Activated T-cell treated with anti-CD3 and anti-CD28 coated beads, Interleukin-2, amount 50 U/mL, for 72 hours (primary cell): ENCODE measurements around the gene STAB1. TPM values are rescaled to one million over a fixed set of nuclear protein-coding genes. Genes with fewer than 3 reads are reported as not detected.

Experiments
- ATAC-seq, 2 donors: fragments of 150-1000 bp; cut with Tn5 transposase; replicated peaks in 1 of 2; 2 replicates each; pipeline ENCODE4 v1.10.0; 2021; ENCODE audit warnings: moderate library complexity in 2 of 2, mild to moderate bottlenecking in 1 of 2
- DNase-seq, 2 donors: peaks; one replicate each; pipeline ENCODE4 v3.0.0; 2021 to 2022; ENCODE audit warnings: mixed read lengths in 1 of 2
- H3K27ac Mint-ChIP-seq: one replicate; pipeline ENCODE4 v1.8.0; 2022; ENCODE audit warnings: mild to moderate bottlenecking, moderate library complexity, mixed read lengths
- H3K27me3 Mint-ChIP-seq: one replicate; pipeline ENCODE4 v1.8.0; 2022; ENCODE audit warnings: low read depth, mixed read lengths
- H3K36me3 Mint-ChIP-seq, 2 donors: one replicate each; pipeline ENCODE4 v1.8.0; 2022; ENCODE audit warnings: mixed read lengths in 2 of 2, mild to moderate bottlenecking in 1 of 2; ENCODE audit not compliant: insufficient read depth in 2 of 2
- H3K4me1 Mint-ChIP-seq: one replicate; pipeline ENCODE4 v1.8.0; 2022; ENCODE audit warnings: low read depth, mixed read lengths
- H3K4me3 Mint-ChIP-seq, 2 donors: one replicate each; pipeline ENCODE4 v1.8.0; 2022; ENCODE audit warnings: mild to moderate bottlenecking in 2 of 2, mixed read lengths in 2 of 2, moderate library complexity in 2 of 2
- H3K9me3 Mint-ChIP-seq, 2 donors: one replicate each; pipeline ENCODE4 v1.8.0; 2022; ENCODE audit warnings: mixed read lengths in 2 of 2
- total RNA-seq, 2 donors: library from RNA; stranded (reverse); gene quantifications; one replicate each; pipeline ENCODE4 v1.2.3, GENCODE V29; 2022

STAB1 gene
- total RNA-seq, 2 donors from 2014 or later, result 0.12 to 0.19 TPM

GRCh38 chr3:52454250-52454937 lies 40.7 kb upstream of the STAB1 start:
- DNase-seq (no peak), ATAC-seq (no peak)
- Mint-ChIP-seq H3K4me1 (peaks cover 32% of the 10 kb centered on the region), H3K4me3 (peak overlapping the region; percentile 90 to 95), H3K27me3 (no peaks in the 10 kb centered on the region), H3K9me3 (no peaks in the 10 kb centered on the region), H3K36me3 (peaks cover 2 to 9% of the 10 kb centered on the region in 2 donors), H3K27ac (peak overlapping the region; percentile 83)

DNA sequence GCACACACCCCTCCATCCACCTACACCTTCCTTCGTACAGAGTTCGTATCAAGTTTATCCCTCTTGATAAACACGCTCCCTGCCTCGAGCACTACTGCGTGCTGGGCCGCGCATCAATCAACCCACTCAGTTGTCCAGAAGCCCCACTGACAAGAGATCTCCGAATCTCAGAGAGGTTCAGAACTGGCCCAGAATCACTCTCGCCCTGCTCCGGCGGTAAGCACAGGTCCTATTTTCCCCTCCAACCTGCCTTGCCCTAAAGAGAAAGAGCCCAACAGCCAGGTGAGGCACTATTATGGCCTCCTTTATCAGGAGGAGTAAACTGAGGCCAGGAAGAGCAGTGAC lies 40.2 kb upstream of the STAB1 start:
- Mint-ChIP-seq H3K9me3 (no peaks in the 10 kb centered on the region), H3K27me3 (no peaks in the 10 kb centered on the region), H3K4me3 (peak overlapping the region; percentile 90 to 95), H3K27ac (peak overlapping the region; percentile 83), H3K36me3 (peaks cover 2 to 9% of the 10 kb centered on the region in 2 donors), H3K4me1 (peaks cover 32% of the 10 kb centered on the region)
- no peak for DNase-seq
- peak; percentile 5 to 14 for ATAC-seq

DNA sequence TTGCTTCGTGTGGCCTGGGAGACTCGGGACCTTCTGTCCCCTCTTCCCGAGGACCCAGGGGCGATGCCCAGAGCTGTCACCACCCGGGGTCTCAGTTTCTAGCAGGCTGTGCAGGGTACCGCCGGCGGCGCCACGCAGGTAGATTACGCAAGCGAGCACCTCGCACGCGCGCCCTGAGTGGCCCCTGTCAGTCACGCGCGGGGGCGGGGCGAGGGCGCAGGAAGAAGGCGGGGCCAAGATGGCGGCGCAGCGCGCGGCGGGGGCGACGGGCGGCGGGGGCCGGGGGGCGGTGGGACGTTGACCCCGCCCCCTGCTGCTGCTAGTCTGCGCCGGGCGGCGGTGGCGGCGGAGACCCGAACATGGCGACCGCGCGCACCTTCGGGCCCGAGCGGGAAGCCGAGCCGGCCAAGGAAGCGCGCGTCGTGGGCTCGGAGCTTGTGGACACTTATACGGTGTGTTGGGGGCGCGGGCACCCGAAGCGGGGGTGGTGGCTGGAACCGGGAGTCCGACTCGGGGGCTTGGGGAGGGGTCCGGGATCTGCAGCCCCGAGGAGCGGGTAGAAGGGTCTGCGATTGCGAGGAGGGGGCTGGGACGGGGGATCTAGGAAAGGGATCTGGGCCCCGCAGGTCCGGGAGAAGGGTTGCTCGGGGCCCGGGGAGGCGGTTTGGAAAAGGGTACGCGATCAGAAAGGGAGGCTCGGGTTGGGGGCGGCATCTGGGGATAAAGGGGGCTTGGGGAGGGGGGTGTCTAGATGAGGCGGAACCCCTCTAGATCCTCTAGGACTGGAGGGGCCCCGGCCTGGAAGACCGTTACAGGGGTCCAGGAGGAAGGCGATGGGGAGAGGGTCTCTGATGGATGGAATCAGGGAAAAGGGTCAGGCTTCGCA lies 39.6 kb upstream of the STAB1 start, which contains the start of gene NISCH:
NISCH (plus strand) TSS at position 322 of the 886 bp plus-strand sequence; CDS start at position 360, 38 bp downstream.
- no peaks in the 10 kb centered on the region for H3K9me3 Mint-ChIP-seq
- ATAC-seq, result peak; percentile 94 to 96
- peak within 1 kb of the TSS; percentile 90 to 95 for H3K4me3 Mint-ChIP-seq
- peaks cover 32% of the 10 kb centered on the region for H3K4me1 Mint-ChIP-seq
- peak within 1 kb of the TSS; percentile 85 for H3K27ac Mint-ChIP-seq
- H3K27me3 Mint-ChIP-seq, result no peaks in the 10 kb centered on the region
- peak; percentile 98 to 99 for DNase-seq
- H3K36me3 Mint-ChIP-seq, result peaks cover 2 to 9% of the 10 kb centered on the region in 2 donors

DNA sequence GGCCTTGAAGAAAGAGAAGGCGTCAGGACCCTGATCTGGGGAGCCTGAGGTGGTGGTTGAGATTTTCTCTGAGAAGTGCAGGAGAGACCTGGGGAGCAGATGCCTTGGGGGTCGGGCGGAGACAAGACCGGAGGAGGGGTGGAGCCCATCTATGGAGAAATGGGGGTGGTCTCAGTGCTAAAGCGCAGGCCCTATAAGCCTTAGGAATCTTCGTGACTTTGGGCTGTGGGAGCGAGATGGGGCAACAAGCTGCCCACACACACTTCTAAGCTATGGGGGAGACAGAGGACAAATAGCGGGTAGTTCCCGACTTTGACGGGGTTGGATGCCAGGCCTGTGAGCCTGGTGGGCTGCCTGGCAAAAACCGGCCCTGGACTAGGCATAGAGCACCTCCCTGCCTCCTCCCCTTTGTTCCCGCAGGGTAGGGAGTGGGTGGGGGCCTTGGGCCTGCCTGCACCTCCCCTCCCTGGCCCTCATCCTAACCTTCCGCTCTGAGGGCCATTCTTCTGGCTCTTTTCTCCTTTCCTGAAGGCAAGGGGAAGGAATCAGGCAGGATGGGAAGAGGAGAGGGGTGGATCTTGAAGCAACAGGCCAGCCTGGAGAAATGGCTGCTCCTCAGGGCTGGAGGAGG lies 38.9 kb upstream of the STAB1 start:
- Mint-ChIP-seq H3K9me3 (no peaks in the 10 kb centered on the region), H3K27me3 (no peaks in the 10 kb centered on the region), H3K36me3 (peaks cover 4 to 14% of the 10 kb centered on the region in 2 donors), H3K27ac (peak overlapping the region; percentile 85), H3K4me3 (peak overlapping the region; percentile 90 to 95), H3K4me1 (peaks cover 32% of the 10 kb centered on the region)
- no peak for ATAC-seq
- no peak for DNase-seq

DNA sequence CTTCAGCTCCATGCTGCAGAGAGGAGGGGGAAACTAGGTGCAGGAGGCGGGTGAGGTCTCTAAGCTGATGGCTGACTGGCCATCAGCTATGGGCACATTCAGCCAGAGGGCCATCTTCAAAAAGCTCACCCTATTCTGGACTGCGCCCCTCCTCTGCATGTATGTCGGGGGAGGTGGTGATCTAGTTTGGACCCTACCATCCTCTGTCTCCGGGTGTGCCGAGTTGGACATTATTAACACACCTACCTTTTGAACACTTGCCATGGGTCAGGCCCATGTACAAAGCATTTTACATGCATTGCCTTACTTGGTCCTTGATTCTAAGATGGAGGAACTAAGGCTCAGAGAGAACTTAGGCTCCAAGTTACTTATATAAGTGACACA lies 38.3 kb upstream of the STAB1 start:
- Mint-ChIP-seq H3K36me3 (peaks cover 4 to 14% of the 10 kb centered on the region in 2 donors), H3K4me1 (peaks cover 32% of the 10 kb centered on the region), H3K27me3 (no peaks in the 10 kb centered on the region), H3K9me3 (no peaks in the 10 kb centered on the region), H3K27ac (peak overlapping the region; percentile 66), H3K4me3 (peak overlapping the region; percentile 90 to 95)
- DNase-seq, result no peak
- ATAC-seq, result no peak

DNA sequence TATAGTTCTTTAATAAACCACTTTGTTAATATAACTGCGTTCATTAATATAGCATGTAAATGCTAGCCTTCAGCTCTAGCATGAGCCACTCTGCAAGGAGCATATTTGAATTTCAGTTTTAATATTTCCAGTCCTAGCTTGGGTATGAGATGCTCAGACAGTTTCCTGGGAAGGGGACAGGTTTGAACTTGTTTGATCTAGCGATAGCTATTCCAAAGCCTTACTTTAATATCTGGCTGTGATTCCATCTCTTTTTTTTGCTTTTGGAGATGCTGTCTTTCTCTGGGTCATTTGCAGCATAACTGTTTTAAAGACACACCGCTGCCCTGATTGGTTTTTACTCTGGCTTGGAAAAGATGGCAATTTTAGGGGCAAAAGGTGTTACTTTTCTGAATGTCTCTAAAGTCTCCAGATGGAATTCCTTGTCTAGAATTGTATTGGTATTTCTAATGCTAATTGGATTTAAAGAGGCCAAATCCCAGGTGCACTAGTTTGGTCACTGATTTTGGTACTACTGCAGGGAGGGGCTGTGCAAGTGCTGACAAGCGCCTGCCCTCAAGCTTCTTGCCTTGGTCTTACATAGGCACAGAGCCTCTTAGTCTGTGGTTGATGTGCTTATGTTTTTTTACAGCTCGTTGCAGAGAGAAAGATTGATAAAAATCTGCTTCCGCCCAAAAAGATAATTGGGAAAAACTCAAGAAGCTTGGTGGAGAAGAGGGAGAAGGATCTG lies 36.9 kb upstream of the STAB1 start:
- peaks cover 32% of the 10 kb centered on the region for H3K4me1 Mint-ChIP-seq
- H3K4me3 Mint-ChIP-seq, result no peak overlapping the region
- peak overlapping the region; percentile 82 for H3K27ac Mint-ChIP-seq
- no peak for ATAC-seq
- no peaks in the 10 kb centered on the region for H3K27me3 Mint-ChIP-seq
- DNase-seq, result no peak
- no peaks in the 10 kb centered on the region for H3K9me3 Mint-ChIP-seq
- peaks cover 4 to 14% of the 10 kb centered on the region in 2 donors for H3K36me3 Mint-ChIP-seq

- H3K9me3 Mint-ChIP-seq, result no peaks in the 10 kb centered on the region
- H3K27ac Mint-ChIP-seq, result no peak overlapping the region
- no peaks in the 10 kb centered on the region for H3K27me3 Mint-ChIP-seq
- H3K36me3 Mint-ChIP-seq, result peaks cover 4 to 14% of the 10 kb centered on the region in 2 donors
- H3K4me1 Mint-ChIP-seq, result peaks cover 27% of the 10 kb centered on the region
- DNase-seq, result no peak
- H3K4me3 Mint-ChIP-seq, result no peak overlapping the region
- ATAC-seq, result no peak
Measured at GRCh38 chr3:52458770-52459545, 36.2 kb upstream of the STAB1 start.

DNA sequence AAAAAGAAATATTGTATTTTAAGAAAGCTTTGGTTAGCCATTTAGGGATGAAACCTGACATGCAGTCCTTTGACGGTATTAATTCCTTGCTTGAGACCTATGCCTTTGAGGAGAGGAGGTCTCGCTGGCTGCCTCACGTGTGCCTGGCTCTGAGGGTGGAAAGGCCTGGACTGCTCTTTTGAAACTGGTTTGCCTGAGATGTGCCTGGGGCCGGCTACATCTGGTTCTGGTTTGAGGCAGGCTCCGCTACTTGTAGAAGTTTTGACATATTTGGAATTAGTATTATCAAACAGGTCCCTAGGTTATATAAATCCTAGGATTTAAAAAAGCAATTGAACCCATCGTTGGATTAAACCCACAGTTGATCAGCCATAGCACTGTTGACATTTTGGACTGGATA lies 33.3 kb upstream of the STAB1 start:
- H3K27ac Mint-ChIP-seq, result no peak overlapping the region
- peaks cover 2 to 11% of the 10 kb centered on the region in 2 donors for H3K36me3 Mint-ChIP-seq
- no peak overlapping the region for H3K4me3 Mint-ChIP-seq
- no peak for DNase-seq
- no peaks in the 10 kb centered on the region for H3K9me3 Mint-ChIP-seq
- H3K27me3 Mint-ChIP-seq, result no peaks in the 10 kb centered on the region
- ATAC-seq, result no peak
- peaks cover 7% of the 10 kb centered on the region for H3K4me1 Mint-ChIP-seq

DNA sequence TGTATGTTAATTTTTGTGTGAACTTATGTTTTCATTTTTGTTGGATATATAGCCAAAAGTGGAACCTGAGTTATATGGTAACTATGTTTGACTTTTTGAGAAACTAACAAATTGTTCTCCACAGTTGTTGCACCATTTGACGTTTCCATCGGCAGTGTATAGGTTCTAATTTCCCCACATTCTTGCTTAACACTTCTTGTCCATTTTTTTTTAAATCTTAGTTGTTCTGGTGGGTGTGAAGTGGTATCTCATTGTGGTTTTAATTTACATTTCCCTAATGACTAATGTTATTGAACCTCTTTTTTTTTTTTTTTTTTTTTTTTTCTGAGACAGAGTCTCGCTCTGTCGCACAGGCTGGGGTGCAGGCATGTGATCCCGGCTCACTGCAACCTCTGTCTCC lies 31.7 kb upstream of the STAB1 start:
- no peak for DNase-seq
- ATAC-seq, result no peak
- H3K9me3 Mint-ChIP-seq, result no peaks in the 10 kb centered on the region
- H3K27ac Mint-ChIP-seq, result no peak overlapping the region
- peaks cover 2 to 8% of the 10 kb centered on the region in 2 donors for H3K36me3 Mint-ChIP-seq
- no peaks in the 10 kb centered on the region for H3K4me1 Mint-ChIP-seq
- H3K27me3 Mint-ChIP-seq, result no peaks in the 10 kb centered on the region
- H3K4me3 Mint-ChIP-seq, result no peak overlapping the region

- no peak overlapping the region for H3K27ac Mint-ChIP-seq
- DNase-seq, result no peak
- H3K4me1 Mint-ChIP-seq, result no peaks in the 10 kb centered on the region
- H3K9me3 Mint-ChIP-seq, result no peaks in the 10 kb centered on the region
- no peak overlapping the region for H3K4me3 Mint-ChIP-seq
- no peak for ATAC-seq
- no peaks in the 10 kb centered on the region for H3K27me3 Mint-ChIP-seq
- peaks cover 0 to 2% of the 10 kb centered on the region in 2 donors for H3K36me3 Mint-ChIP-seq
Measured at GRCh38 chr3:52468336-52468735, 26.8 kb upstream of the STAB1 start.

GRCh38 chr3:52469001-52469400 lies 26.1 kb upstream of the STAB1 start:
- DNase-seq (no peak), ATAC-seq (no peak)
- H3K4me3 Mint-ChIP-seq, result no peak overlapping the region
- peak overlapping the region; percentile 32 for H3K27ac Mint-ChIP-seq
- H3K36me3 Mint-ChIP-seq, result peaks cover 0 to 5% of the 10 kb centered on the region in 2 donors
- no peaks in the 10 kb centered on the region for H3K9me3 Mint-ChIP-seq
- no peaks in the 10 kb centered on the region for H3K27me3 Mint-ChIP-seq
- H3K4me1 Mint-ChIP-seq, result no peaks in the 10 kb centered on the region

DNA sequence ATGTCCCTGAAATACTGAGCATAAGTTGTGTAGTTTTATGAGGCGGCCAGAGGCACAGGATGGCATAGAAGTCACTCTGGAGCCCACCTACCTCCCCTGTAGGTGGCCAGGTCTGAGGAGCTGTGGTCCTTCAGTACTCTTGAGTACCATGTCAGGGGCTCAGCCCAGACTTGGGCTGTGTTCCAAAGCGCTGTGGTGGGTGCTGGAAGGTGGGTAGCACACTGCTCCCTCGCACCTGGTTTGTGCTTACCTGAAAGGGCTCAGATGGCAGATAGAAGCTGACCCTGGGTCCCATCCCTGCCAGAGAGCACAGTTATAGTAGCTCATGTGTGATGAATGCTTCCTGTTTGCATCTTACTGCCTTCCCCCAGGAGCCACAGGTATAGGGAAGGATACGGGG lies 24.2 kb upstream of the STAB1 start:
- peaks cover 0 to 4% of the 10 kb centered on the region in 2 donors for H3K36me3 Mint-ChIP-seq
- no peak for DNase-seq
- no peak overlapping the region for H3K27ac Mint-ChIP-seq
- no peaks in the 10 kb centered on the region for H3K4me1 Mint-ChIP-seq
- no peaks in the 10 kb centered on the region for H3K9me3 Mint-ChIP-seq
- H3K27me3 Mint-ChIP-seq, result no peaks in the 10 kb centered on the region
- ATAC-seq, result no peak
- H3K4me3 Mint-ChIP-seq, result no peak overlapping the region
